CD4-positive, alpha-beta T cell (primary cell): ENCODE measurements around the gene CDK14. TPM values are rescaled to one million over a fixed set of nuclear protein-coding genes. Genes with fewer than 3 reads are reported as not detected.

ENCODE experiments used
- ATAC-seq: fragments of 200-7000 bp; cut with Tn5 transposase; one replicate; pipeline ENCODE4 v1.10.0; 2022; ENCODE audit warnings: mild to moderate bottlenecking; ENCODE audit not compliant: poor library complexity
- CTCF ChIA-PET: fragments of 350-600 bp; sonication (Branson Sonifier 250); formaldehyde crosslinking; loops from one replicate; lab custom pipeline; 2021; ENCODE audit warnings: antibody characterized with exemption, inconsistent platforms; lab: Charles Lee
- POLR2A ChIA-PET: fragments of 350-600 bp; sonication (Branson Sonifier 250); formaldehyde crosslinking; loops from one replicate; lab custom pipeline; 2021; ENCODE audit warnings: antibody characterized with exemption, inconsistent platforms; lab: Charles Lee
- DNase-seq, 14 experiments: peaks; one replicate each; pipeline ENCODE4 v3.0.0-alpha.2; 2013 to 2020; ENCODE audit warnings: mixed read lengths in 2 of 14
- H3K27ac ChIP-seq, 2 donors: one replicate each; pipeline versions ENCODE4 v1.5.1 to v1.7.0; 2013; ENCODE audit warnings: low read length in 2 of 2, low read depth in 1 of 2, mild to moderate bottlenecking in 1 of 2
- H3K27me3 ChIP-seq, 2 experiments: 1 replicate in 1 of 2; 2 replicates in 1 of 2; pipeline versions ENCODE4 v1.6.1 to v1.7.0; 2013; ENCODE audit warnings: low read length in 2 of 2, control low read depth in 1 of 2, mild to moderate bottlenecking in 1 of 2, moderate library complexity in 1 of 2; ENCODE audit not compliant: insufficient read depth in 2 of 2, control insufficient read depth in 1 of 2
- H3K36me3 ChIP-seq: one replicate; pipeline ENCODE4 v1.6.1; 2013; ENCODE audit warnings: low read length, control low read depth; ENCODE audit not compliant: insufficient read depth
- H3K4me1 ChIP-seq: one replicate; pipeline ENCODE4 v1.6.1; 2013; ENCODE audit warnings: low read length, control low read depth; ENCODE audit not compliant: insufficient read depth
- H3K4me3 ChIP-seq: one replicate; pipeline ENCODE4 v1.5.1; 2013; ENCODE audit warnings: mild to moderate bottlenecking, low read length, moderate library complexity
- H3K9me3 ChIP-seq, 2 experiments: 1 replicate in 1 of 2; 2 replicates in 1 of 2; pipeline versions ENCODE4 v1.6.1 to v1.7.0; 2013; ENCODE audit warnings: low read length in 2 of 2, mild to moderate bottlenecking in 2 of 2, control low read depth in 1 of 2, moderate library complexity in 1 of 2; ENCODE audit not compliant: control insufficient read depth in 1 of 2, insufficient read depth in 1 of 2
- H3K27ac Mint-ChIP-seq: one replicate; pipeline ENCODE4 v1.8.0; 2020; ENCODE audit warnings: mixed read lengths
- H3K27me3 Mint-ChIP-seq: one replicate; pipeline ENCODE4 v1.8.0; 2021; ENCODE audit warnings: mixed read lengths
- H3K36me3 Mint-ChIP-seq: one replicate; pipeline ENCODE4 v1.8.0; 2021; ENCODE audit warnings: low read depth, mixed read lengths
- H3K4me1 Mint-ChIP-seq: one replicate; pipeline ENCODE4 v1.8.0; 2021; ENCODE audit warnings: low read depth, mixed read lengths
- H3K4me3 Mint-ChIP-seq: one replicate; pipeline ENCODE4 v1.8.0; 2020; ENCODE audit warnings: mild to moderate bottlenecking, mixed read lengths
- H3K9me3 Mint-ChIP-seq: one replicate; pipeline ENCODE4 v1.8.0; 2020; ENCODE audit warnings: mixed read lengths
- intact Hi-C, 2 experiments: fragments of 100-400 bp; cut with DNase I in 1 of 2; cut with micrococcal nuclease in 1 of 2; formaldehyde crosslinking; loops; one replicate each; pipeline versions ENCODE4 v1.15.1 to v1.9.0; 2023 to 2025; cut with DNase I, micrococcal nuclease
- total RNA-seq, 174 experiments: library from RNA in 2 of 174; stranded (reverse) in 2 of 174; gene quantifications; one replicate each; pipeline ENCODE4 v1.2.3 and lab custom pipeline; 2021 to 2026
- TF ChIP-seq, protein P1 (sequence below): fragments of 200-600 bp; IDR thresholded peaks from one replicate; pipeline ENCODE4 v1.8.0; 2022; ENCODE audit warnings: antibody characterized with exemption, mild to moderate bottlenecking

CDK14 gene
- total RNA-seq, 2 experiments from 2014 or later, result 0.45 to 0.47 TPM

GRCh38 chr7:91185771-91186170, 589.6 kb downstream of the CDK14 start:
- DNase-seq, result no peak

GRCh38 chr7:91187061-91187460, 590.9 kb downstream of the CDK14 start:
- DNase-seq (no peak), ATAC-seq (no peak)
- Mint-ChIP-seq H3K27ac (no peak overlapping the region), H3K4me1 (no peaks in the 10 kb centered on the region), H3K9me3 (no peaks in the 10 kb centered on the region), H3K36me3 (no peaks in the 10 kb centered on the region), H3K27me3 (no peaks in the 10 kb centered on the region), H3K4me3 (no peak overlapping the region)
- no peaks in the 10 kb centered on the region for H3K4me1 ChIP-seq
- no peaks in the 10 kb centered on the region for H3K27me3 ChIP-seq
- no peak overlapping the region for H3K27ac ChIP-seq
- TF ChIP-seq, protein P1, sequence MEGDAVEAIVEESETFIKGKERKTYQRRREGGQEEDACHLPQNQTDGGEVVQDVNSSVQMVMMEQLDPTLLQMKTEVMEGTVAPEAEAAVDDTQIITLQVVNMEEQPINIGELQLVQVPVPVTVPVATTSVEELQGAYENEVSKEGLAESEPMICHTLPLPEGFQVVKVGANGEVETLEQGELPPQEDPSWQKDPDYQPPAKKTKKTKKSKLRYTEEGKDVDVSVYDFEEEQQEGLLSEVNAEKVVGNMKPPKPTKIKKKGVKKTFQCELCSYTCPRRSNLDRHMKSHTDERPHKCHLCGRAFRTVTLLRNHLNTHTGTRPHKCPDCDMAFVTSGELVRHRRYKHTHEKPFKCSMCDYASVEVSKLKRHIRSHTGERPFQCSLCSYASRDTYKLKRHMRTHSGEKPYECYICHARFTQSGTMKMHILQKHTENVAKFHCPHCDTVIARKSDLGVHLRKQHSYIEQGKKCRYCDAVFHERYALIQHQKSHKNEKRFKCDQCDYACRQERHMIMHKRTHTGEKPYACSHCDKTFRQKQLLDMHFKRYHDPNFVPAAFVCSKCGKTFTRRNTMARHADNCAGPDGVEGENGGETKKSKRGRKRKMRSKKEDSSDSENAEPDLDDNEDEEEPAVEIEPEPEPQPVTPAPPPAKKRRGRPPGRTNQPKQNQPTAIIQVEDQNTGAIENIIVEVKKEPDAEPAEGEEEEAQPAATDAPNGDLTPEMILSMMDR, result no peak
- no peaks in the 10 kb centered on the region for H3K9me3 ChIP-seq
- H3K36me3 ChIP-seq, result no peaks in the 10 kb centered on the region
- intact Hi-C loops, result no loop called here
- no peak overlapping the region for H3K4me3 ChIP-seq
- CTCF ChIA-PET, result no interaction called here
- POLR2A ChIA-PET, result no interaction called here

More at GRCh38 chr7:91185771-91186170, 589.6 kb downstream of the CDK14 start:
- H3K27me3 Mint-ChIP-seq, result no peaks in the 10 kb centered on the region
- intact Hi-C loops, result no loop called here
- Histone ChIP-seq H3K27me3 (no peaks in the 10 kb centered on the region), H3K36me3 (no peaks in the 10 kb centered on the region), H3K9me3 (no peaks in the 10 kb centered on the region), H3K4me1 (no peaks in the 10 kb centered on the region), H3K4me3 (no peak overlapping the region), H3K27ac (no peak overlapping the region)
- no peaks in the 10 kb centered on the region for H3K9me3 Mint-ChIP-seq
- no peak overlapping the region for H3K4me3 Mint-ChIP-seq
- ATAC-seq, result no peak
- TF ChIP-seq, protein P1, result no peak
- no peaks in the 10 kb centered on the region for H3K4me1 Mint-ChIP-seq
- CTCF ChIA-PET, result no interaction called here
- no peaks in the 10 kb centered on the region for H3K36me3 Mint-ChIP-seq
- H3K27ac Mint-ChIP-seq, result no peak overlapping the region
- POLR2A ChIA-PET, result no interaction called here

GRCh38 chr7:91191771-91192170, 595.6 kb downstream of the CDK14 start:
- TF ChIP-seq, protein P1, result no peak

More at GRCh38 chr7:91191771-91192170, 595.6 kb downstream of the CDK14 start:
- H3K9me3 Mint-ChIP-seq, result no peaks in the 10 kb centered on the region
- H3K27me3 Mint-ChIP-seq, result no peaks in the 10 kb centered on the region
- intact Hi-C loops, result no loop called here
- no peak overlapping the region for H3K27ac ChIP-seq
- ATAC-seq (no peak), DNase-seq (no peak)
- no peak overlapping the region for H3K27ac Mint-ChIP-seq
- no peaks in the 10 kb centered on the region for H3K4me1 Mint-ChIP-seq
- no peaks in the 10 kb centered on the region for H3K4me1 ChIP-seq
- H3K36me3 Mint-ChIP-seq, result no peaks in the 10 kb centered on the region
- no peak overlapping the region for H3K4me3 ChIP-seq
- POLR2A ChIA-PET, result no interaction called here
- no peaks in the 10 kb centered on the region for H3K9me3 ChIP-seq
- CTCF ChIA-PET, result no interaction called here
- H3K36me3 ChIP-seq, result no peaks in the 10 kb centered on the region
- H3K4me3 Mint-ChIP-seq, result no peak overlapping the region
- no peaks in the 10 kb centered on the region for H3K27me3 ChIP-seq
